SK-N-MC (cell line): Measurements from ENCODE around the gene CLEC16A.

Experiments
- DNase-seq: peaks from one replicate; pipeline ENCODE4 v3.0.0-alpha.2; 2011; ENCODE audit warnings: low read depth, low spot score
- H3K27ac ChIP-seq: fragments of 200-600 bp; sonication (generic); 2 replicates; pipeline ENCODE4 v1.5.1; 2016; ENCODE audit warnings: mixed run types
- H3K36me3 ChIP-seq: fragments of 200-600 bp; sonication (generic); 2 replicates; pipeline ENCODE4 v1.6.1; 2017; ENCODE audit warnings: antibody characterized with exemption, low read length, mixed read lengths; ENCODE audit not compliant: insufficient read depth
- H3K4me3 ChIP-seq: fragments of 200-600 bp; sonication (generic); 2 replicates; pipeline ENCODE4 v1.5.1; 2016
- H3K9ac ChIP-seq: fragments of 200-600 bp; sonication (generic); 2 replicates; pipeline ENCODE4 v1.8.0; 2017; ENCODE audit warnings: mixed run types, mixed read lengths; ENCODE audit not compliant: insufficient read length
- H3K9me3 ChIP-seq: fragments of 200-600 bp; sonication (generic); 2 replicates; pipeline ENCODE4 v1.6.1; 2017; ENCODE audit warnings: low read depth, mild to moderate bottlenecking, antibody characterized with exemption, low read length, moderate library complexity, mixed read lengths
- EZH2 ChIP-seq: fragments of 200-600 bp; sonication (generic); IDR thresholded peaks from one replicate; pipeline ENCODE4 v1.6.1; 2017; ENCODE audit warnings: antibody characterized with exemption
- FOXP2 ChIP-seq: optimal IDR thresholded peaks from 2 replicates; pipeline ENCODE3; 2011; ENCODE audit warnings: mild to moderate bottlenecking, moderate library complexity; ENCODE audit not compliant: insufficient read depth; ENCODE audit errors: extremely low read length, control extremely low read depth
- POLR2AphosphoS5 ChIP-seq: IDR thresholded peaks from 2 replicates; pipeline ENCODE4 v1.6.1; 2012; ENCODE audit warnings: mild to moderate bottlenecking, low read depth, low read length, borderline replicate concordance

Gene CLEC16A

DNA sequence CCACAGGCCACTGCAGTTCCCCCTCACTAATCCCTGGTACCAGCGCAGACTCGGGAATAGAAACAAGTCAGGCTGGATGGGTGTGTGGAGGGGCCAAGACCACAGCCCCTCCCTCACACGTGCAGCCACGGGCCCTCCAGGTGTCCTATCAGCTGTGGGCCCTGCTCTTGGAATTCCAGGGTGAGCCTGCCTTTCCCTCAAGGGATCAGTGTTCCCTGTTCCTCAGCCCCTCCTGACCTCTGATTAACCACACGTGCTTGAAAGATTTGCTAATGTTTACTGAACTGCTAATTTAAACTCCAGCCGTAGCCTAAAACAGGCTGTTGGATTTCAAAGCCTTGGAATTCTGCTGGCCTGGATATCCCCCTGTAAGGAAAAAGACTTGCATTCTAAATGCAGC is 165.2 kb downstream of the CLEC16A start:
- Histone ChIP-seq H3K36me3 (no peaks in the 10 kb centered on the region), H3K4me3 (no peak overlapping the region), H3K9me3 (no peaks in the 10 kb centered on the region), H3K27ac (no peak overlapping the region), H3K9ac (no peak overlapping the region)
- TF ChIP-seq POLR2AphosphoS5 (no peak), FOXP2 (no peak), EZH2 (no peak)
- DNase-seq: no peak

DNA sequence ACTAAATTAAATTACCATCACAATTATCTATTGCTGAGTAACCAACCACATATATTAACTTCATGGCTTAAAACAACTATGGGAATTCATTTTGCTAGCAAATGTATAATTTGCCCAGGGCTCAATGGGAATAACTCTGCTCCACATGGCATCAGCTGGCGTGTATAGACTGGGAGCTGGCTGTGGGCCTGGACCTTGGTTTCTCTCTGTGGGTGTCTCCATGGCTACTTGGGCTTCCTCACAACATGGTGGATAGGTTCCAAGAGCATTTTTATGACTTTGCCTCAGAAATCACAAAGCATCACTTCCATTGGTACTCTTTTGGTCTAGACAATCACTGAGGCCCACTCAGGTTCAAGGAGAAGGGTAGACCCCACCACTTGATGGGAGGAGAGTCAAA is 166.8 kb downstream of the CLEC16A start:
- TF ChIP-seq POLR2AphosphoS5 (no peak), FOXP2 (no peak), EZH2 (no peak)
- Histone ChIP-seq H3K36me3 (no peaks in the 10 kb centered on the region), H3K27ac (no peak overlapping the region), H3K4me3 (no peak overlapping the region), H3K9ac (no peak overlapping the region), H3K9me3 (no peaks in the 10 kb centered on the region)
- no peak for DNase-seq

DNA sequence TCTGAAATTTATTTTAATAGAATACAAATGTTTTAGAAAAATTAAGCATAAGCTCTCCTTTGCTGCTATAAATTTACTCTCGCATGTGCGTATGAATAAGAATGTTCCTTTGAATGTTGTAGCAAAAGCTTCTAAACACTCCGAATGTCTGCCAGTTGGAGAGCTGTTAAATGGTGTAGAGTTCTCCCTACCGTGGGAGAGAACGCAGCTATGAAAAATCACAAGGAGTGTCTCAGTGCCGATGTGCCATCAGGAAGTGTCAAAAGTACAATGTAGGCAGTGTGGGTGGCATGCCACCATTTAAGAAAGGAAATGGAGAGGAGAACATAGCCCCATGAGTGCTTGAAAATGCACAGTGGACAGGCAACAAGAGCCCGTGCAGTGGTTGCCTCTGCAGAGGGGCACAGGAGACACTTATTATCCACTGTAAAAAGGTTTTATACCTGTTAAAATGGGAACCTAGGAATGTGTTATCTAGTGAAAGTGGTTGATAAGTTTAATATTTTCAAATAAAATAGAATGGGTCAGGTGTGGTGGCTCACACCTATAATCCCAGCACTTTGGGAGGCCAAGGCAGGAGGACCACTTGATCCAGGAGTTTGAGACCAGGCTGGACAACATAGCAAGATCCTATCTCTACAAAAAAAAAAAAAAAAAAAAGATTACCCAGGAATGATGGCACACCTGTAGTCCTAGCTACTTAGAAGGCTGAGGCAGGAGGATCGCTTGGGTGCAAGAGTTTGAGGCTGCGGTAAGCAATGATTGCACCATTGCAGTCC is 167.7 kb downstream of the CLEC16A start:
- no peak for DNase-seq
- Histone ChIP-seq H3K27ac (no peak overlapping the region), H3K9ac (no peak overlapping the region), H3K36me3 (no peaks in the 10 kb centered on the region), H3K4me3 (no peak overlapping the region), H3K9me3 (no peaks in the 10 kb centered on the region)
- no peak for TF ChIP-seq EZH2
- TF ChIP-seq FOXP2: no peak
- TF ChIP-seq POLR2AphosphoS5: no peak

DNA sequence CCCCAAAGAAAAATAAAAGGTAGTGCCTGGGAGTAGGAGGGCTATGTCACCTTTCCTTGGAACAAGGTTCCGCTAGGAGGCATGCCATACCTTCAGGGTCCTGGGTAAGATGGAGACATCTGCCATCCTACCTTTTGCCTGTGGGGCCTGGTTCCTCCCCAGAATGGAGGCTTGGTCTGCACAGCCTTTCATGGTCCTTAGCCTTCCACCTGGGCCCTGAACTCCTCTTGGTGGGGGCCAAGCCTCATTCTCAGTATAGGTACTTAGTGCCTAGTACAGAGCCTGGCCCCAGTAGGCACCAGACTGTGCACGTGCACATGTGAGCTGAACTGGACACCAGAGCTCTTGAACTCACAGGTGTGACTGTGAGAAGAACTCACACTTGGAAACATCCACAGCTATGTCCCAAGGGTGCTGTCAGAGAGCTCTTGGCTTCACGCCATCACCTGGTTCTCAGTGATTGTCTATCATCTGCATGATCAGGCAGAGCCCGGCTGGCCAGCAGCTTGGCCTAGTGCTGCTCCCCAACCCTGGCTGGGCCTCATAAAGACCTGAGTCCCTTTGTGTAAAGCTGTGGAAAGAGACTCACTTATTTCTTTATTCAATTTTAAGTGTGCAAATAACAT is 168.5 kb downstream of the CLEC16A start:
- Histone ChIP-seq H3K9me3 (no peaks in the 10 kb centered on the region), H3K27ac (no peak overlapping the region)
- TF ChIP-seq FOXP2: no peak
- no peak for TF ChIP-seq POLR2AphosphoS5
- no peak for TF ChIP-seq EZH2

DNA sequence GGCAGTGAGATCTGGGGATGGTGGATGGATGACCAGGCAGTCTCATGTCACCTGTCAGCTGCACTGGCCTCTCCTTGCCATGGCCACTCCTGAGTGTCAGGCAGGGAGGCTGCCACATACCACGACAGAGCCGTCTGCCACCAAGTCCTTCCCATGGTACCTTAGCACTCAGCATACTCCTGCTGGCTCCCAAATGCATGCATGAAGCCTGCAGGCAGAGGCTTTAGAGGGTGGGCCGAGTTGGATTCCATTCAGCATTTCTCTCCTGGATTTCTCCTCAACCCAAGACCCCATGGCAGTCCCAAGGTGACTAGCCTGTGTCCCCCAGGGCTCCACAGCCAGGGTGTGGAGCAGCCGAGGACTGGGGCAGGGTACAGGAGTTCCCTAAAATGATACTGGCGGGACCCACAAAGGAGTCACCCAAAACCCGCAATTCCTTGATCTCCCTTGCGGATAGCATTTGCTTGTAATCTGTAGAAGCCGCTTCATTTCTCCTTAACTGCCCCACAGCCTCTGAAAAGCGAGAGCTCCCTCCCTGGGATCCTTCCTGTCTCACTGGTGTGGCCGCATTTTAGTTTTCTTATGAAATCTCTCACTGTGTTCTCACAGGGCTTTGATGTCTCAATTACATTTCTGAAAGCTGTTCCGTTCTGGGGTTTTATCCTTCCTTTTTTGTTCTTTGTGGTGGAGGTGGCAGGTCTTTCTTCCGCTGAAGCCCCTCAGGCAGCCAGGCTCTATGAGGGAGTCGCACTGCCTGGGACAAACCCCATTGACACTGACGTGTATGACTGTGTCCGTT is 170.2 kb downstream of the CLEC16A start:
- H3K9ac ChIP-seq: no peak overlapping the region
- H3K4me3 ChIP-seq: no peak overlapping the region
- H3K27ac ChIP-seq: no peak overlapping the region

More for the DNA sequence above, 168.5 kb downstream of the CLEC16A start:
- Histone ChIP-seq H3K9ac (no peak overlapping the region), H3K36me3 (no peaks in the 10 kb centered on the region), H3K4me3 (no peak overlapping the region)
- DNase-seq: no peak

DNA sequence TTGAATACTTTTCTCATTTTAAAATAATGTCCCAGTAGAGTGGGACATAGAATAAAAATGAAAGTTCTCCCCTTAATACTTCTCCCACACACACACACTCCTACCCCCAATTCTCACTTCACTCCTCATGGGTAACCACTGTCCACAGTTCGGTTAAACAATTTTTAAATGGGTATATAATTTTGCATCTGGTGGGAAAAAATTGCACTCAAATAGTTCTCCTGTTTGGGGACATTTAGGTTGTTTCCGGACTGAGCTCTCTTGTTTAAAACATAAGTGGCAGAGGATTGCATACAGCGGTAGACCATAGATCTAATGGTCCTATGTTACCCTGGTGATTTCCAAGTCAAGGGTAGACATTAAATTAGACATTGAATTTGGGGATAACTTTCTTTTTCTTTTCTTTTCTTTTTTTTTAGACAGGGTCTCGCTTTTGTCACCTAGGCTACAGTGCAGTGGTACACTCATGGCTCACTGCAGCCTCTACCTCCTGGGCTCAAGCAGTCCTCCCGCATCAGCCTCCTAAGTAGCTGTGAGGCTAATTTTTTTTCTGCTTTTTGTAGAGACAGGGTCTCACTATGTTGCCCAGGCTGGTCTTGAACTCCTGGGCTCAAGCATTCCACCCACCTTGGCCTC is 173.3 kb downstream of the CLEC16A start:
- Histone ChIP-seq H3K27ac (no peak overlapping the region), H3K4me3 (no peak overlapping the region), H3K36me3 (no peaks in the 10 kb centered on the region), H3K9me3 (no peaks in the 10 kb centered on the region), H3K9ac (no peak overlapping the region)
- TF ChIP-seq FOXP2 (no peak), EZH2 (no peak), POLR2AphosphoS5 (no peak)
- DNase-seq: no peak

More for the DNA sequence above, 170.2 kb downstream of the CLEC16A start:
- no peak for DNase-seq
- H3K36me3 ChIP-seq: no peaks in the 10 kb centered on the region
- H3K9me3 ChIP-seq: no peaks in the 10 kb centered on the region
- TF ChIP-seq POLR2AphosphoS5 (no peak), FOXP2 (no peak), EZH2 (no peak)

DNA sequence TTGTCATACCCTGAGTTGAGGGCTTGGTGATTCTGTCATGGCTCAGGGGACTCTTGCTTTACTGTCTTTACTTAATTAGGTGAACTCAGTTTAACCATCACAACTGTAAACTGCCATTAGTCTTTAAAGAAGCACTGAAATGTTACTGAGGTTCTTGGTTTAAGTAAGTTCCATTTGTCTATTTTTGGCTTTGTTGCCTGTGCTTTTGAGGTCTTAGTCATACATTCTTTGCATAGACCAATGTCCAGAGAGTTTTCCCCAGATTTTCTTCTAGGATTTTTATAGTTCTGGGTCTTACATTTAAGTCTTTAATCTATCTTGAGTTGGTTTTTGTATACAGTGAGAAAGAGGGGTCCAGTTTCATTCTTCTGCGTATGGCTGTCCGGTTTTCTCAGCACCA is 174.1 kb downstream of the CLEC16A start:
- Histone ChIP-seq H3K36me3 (no peaks in the 10 kb centered on the region; the same call in 1 of the 2 replicates), H3K4me3 (no peak overlapping the region), H3K9me3 (no peaks in the 10 kb centered on the region), H3K27ac (no peak overlapping the region), H3K9ac (no peak overlapping the region)
- no peak for TF ChIP-seq FOXP2
- no peak for TF ChIP-seq POLR2AphosphoS5
- TF ChIP-seq EZH2: no peak
- DNase-seq: no peak

DNA sequence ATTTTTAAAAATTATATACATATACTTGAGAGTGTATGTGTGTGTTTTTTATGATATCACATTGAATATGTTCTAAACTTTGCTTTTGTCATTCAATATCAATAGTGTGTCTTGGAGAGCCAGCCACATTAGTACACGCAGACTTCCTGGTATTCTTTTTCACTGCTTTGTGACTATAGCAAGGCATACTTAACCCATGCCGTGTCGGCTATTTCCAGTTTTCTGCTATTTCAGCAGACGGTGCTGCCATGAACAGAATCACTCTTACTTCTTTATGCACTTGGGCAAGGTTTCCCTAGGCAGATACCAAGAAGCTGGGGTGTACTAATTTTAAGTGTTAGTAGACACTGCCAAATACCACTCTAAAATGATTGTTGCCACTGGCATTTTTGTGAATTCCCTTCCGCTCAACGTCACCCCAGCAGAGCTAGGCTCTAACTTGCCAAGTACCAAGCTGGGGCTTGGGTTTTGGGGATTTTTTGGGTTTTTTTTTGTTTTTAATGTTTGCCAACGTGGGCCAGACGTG is 176.8 kb downstream of the CLEC16A start:
- Histone ChIP-seq H3K9me3 (no peaks in the 10 kb centered on the region), H3K9ac (no peak overlapping the region), H3K4me3 (no peak overlapping the region), H3K27ac (no peak overlapping the region), H3K36me3 (peaks cover 8% of the 10 kb centered on the region; the same call in 1 of the 2 replicates)
- TF ChIP-seq POLR2AphosphoS5 (no peak), EZH2 (no peak), FOXP2 (no peak)
- no peak for DNase-seq
